ENCODE measurements around the gene PDE7B. TPM values are rescaled to one million over a fixed set of nuclear protein-coding genes. Genes with fewer than 3 reads are reported as not detected.

The PDE7B gene
- total and polyA plus RNA-seq, 7 donors = 1.9 to 4.6 (median 2.7) TPM

DNA sequence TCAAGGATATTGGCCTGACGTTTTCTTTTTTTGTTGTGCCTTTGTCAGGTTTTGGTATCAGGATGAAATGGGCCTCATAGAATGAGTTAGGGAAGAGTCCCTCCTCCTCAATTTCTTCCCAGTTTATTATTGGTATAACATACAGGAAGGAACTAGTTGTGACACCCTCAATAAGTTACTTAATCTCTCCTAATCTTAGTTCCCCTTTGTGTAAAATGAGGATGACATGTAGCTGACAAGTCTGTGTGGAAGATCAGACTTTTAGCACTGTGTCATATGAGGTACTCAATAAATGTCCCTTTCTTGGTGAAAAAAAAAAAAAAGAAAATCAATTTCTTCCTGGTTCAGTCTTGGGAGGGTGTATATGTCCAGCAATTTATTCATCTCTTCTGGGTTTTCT lies 155.8 kb downstream of the PDE7B start:
- TF ChIP-seq, protein P1, sequence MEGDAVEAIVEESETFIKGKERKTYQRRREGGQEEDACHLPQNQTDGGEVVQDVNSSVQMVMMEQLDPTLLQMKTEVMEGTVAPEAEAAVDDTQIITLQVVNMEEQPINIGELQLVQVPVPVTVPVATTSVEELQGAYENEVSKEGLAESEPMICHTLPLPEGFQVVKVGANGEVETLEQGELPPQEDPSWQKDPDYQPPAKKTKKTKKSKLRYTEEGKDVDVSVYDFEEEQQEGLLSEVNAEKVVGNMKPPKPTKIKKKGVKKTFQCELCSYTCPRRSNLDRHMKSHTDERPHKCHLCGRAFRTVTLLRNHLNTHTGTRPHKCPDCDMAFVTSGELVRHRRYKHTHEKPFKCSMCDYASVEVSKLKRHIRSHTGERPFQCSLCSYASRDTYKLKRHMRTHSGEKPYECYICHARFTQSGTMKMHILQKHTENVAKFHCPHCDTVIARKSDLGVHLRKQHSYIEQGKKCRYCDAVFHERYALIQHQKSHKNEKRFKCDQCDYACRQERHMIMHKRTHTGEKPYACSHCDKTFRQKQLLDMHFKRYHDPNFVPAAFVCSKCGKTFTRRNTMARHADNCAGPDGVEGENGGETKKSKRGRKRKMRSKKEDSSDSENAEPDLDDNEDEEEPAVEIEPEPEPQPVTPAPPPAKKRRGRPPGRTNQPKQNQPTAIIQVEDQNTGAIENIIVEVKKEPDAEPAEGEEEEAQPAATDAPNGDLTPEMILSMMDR (IDR thresholded peaks at IDR 0.05) = no peak
- no peaks in the 10 kb centered on the region for H3K4me1 ChIP-seq
- intact Hi-C loops (cut with DNase I) = no loop called here
- H3K36me3 ChIP-seq (ENCODE audit: insufficient read depth in 1 of 2, low read depth in 1 of 2) = no peaks in the 10 kb centered on the region
- ATAC-seq (no peak), DNase-seq (no peak)
- H3K9me3 ChIP-seq = peaks cover 11% of the 10 kb centered on the region
- H3K4me3 ChIP-seq = no peak overlapping the region
- 85 to 97% (median 86%) methylated on average over 1 of the region's 1 CpG for WGBS, 3 donors
- H3K27me3 ChIP-seq (ENCODE audit: insufficient read depth in 3 of 3, low read length in 2 of 3) = no peaks in the 10 kb centered on the region
- no peak overlapping the region for H3K27ac ChIP-seq

DNA sequence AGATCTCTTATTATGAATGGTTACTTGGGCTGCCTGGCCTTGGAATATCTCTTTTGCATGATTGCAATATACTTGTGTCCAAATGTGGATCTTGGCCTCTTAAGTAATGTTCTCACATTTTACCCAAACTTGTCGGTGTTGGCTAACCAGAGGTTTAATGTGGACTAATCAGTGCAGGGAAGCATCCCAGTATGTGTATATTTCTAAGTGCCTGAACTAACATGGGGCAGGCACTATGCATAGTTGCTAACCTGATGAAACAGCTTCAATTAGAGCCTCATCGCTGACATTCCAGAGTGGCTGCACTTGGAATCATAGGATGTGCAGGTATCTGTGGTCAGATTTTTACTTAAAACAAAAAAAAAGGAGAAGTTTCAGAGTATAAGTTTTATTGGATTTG lies 160.0 kb downstream of the PDE7B start:
- Histone ChIP-seq H3K4me1 (no peaks in the 10 kb centered on the region), H3K36me3 (ENCODE audit: insufficient read depth in 1 of 2, low read depth in 1 of 2) (no peaks in the 10 kb centered on the region), H3K27ac (no peak overlapping the region), H3K27me3 (ENCODE audit: insufficient read depth in 3 of 3, low read length in 2 of 3) (no peaks in the 10 kb centered on the region), H3K4me3 (no peak overlapping the region), H3K9me3 (peaks cover 7% of the 10 kb centered on the region)
- whole genome bisulfite sequencing, 3 donors = 67 to 81% (median 74%) methylated on average over 2 of the region's 2 CpGs
- no peak for ATAC-seq
- DNase-seq = no peak
- intact Hi-C loops (cut with DNase I) = no loop called here
- TF ChIP-seq, protein P1 (IDR thresholded peaks at IDR 0.05) = no peak

DNA sequence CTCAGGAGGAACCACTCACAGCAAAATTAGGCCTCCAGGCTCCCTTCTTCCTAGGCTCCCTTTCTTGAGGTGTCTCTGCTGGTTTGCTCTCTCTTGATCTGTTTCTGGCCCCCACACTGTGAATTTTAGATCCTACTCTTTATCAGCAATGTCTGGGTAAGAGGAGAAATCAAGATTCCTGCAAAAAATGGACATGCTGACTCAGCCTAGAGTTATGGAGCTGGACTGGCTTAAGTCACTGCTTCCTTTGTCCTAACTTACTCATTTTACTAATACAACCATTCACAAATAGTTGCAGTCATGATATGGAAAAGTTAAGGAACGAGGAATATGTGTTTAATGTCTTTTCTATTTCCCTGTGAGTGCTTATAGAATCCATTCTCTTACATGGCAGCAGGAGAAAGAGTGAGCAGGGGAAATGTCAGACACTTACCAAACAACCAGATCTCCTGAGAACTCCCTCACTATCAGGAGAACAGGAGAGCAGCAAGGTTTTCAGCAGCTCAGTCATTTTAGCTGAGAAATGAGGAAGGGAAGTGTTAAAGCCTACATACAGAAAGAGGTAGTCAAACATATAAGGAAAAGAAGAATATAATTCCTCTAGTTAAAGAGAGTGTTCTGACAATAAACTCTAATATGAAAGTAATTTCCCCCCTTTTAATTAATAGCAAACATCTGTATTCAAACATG lies 160.8 kb downstream of the PDE7B start:
- no peaks in the 10 kb centered on the region for H3K27me3 ChIP-seq (ENCODE audit: insufficient read depth in 3 of 3, low read length in 2 of 3)
- no peak for ATAC-seq
- H3K27ac ChIP-seq = no peak overlapping the region
- no peak for DNase-seq
- intact Hi-C loops (cut with DNase I) = no loop called here
- no peak overlapping the region for H3K4me3 ChIP-seq
- 91 to 97% (median 94%) methylated on average over 1 of the region's 1 CpG for WGBS, 3 donors
- H3K36me3 ChIP-seq (ENCODE audit: insufficient read depth in 1 of 2, low read depth in 1 of 2) = no peaks in the 10 kb centered on the region
- H3K9me3 ChIP-seq = peaks cover 3% of the 10 kb centered on the region
- H3K4me1 ChIP-seq = no peaks in the 10 kb centered on the region
- TF ChIP-seq, protein P1 (IDR thresholded peaks at IDR 0.05) = no peak

DNA sequence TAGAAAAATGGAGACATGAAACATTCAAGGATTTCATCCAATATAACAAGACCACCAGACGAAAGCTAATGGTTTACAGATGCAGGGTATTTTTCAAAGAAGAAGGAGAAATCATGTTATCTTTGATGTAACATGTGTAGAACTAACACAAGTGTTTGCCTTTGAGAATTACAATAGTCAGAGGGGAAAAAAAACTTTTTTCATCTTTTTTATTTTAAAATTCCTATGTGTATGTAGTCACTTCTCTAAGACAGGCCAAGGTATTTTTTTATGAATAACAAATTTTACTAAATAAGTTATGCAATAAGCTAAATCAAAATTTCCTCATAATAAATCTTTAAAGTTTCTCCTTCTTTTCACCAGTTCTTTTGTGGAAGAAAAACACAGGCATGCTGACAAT lies 161.4 kb downstream of the PDE7B start:
- Histone ChIP-seq H3K4me1 (no peaks in the 10 kb centered on the region), H3K27ac (no peak overlapping the region)
- intact Hi-C loops (cut with DNase I) = no loop called here

More for the DNA sequence above, 161.4 kb downstream of the PDE7B start:
- Histone ChIP-seq H3K36me3 (ENCODE audit: insufficient read depth in 1 of 2, low read depth in 1 of 2) (no peaks in the 10 kb centered on the region), H3K27me3 (ENCODE audit: insufficient read depth in 3 of 3, low read length in 2 of 3) (no peaks in the 10 kb centered on the region), H3K4me3 (no peak overlapping the region), H3K9me3 (no peaks in the 10 kb centered on the region)
- ATAC-seq (no peak), DNase-seq (no peak)
- TF ChIP-seq, protein P1 (IDR thresholded peaks at IDR 0.05) = no peak
- WGBS, 3 donors = 81 to 89% (median 88%) methylated on average over 1 of the region's 1 CpG

All from psoas muscle (tissue), 8 donors.